ENCODE measurements around the gene MDC1. TPM values are rescaled to one million over a fixed set of nuclear protein-coding genes. Genes with fewer than 3 reads are reported as not detected.

The MDC1 gene
- polyA plus RNA-seq, 1 of the 3 experiments (the other 2 are of a cell fraction): 10.4 TPM

- no peak for TF ChIP-seq IRF3 (IDR thresholded peaks at IDR 0.05; ENCODE audit: low read depth, low read length)
- TF ChIP-seq GABPA (IDR thresholded peaks at IDR 0.05; ENCODE audit: low read depth): peak; percentile 79
- TF ChIP-seq FOXJ3 (CRISPR knock-in tag; IDR thresholded peaks at IDR 0.05): no peak
- peak; percentile 66 for TF ChIP-seq RAD21 (IDR thresholded peaks at IDR 0.05; ENCODE audit: low read length)
- no peak for TF ChIP-seq GATA2 (CRISPR knock-in tag; IDR thresholded peaks at IDR 0.05)
- no peak for TF ChIP-seq TEAD4 (IDR thresholded peaks at IDR 0.05; ENCODE audit: borderline replicate concordance, insufficient read depth)
- TF ChIP-seq RFX5 (IDR thresholded peaks at IDR 0.05; ENCODE audit: low read length): peak; percentile 76; the same call in 1 of the 2 replicates
- TF ChIP-seq USF1 (IDR thresholded peaks at IDR 0.05; ENCODE audit: borderline replicate concordance, low read depth): no peak
- TF ChIP-seq TCF12 (IDR thresholded peaks at IDR 0.05): peak; percentile 27; the same call in 1 of the 2 replicates
- peak; percentile 78; the same call in 1 of the 2 replicates for TF ChIP-seq YY1 (IDR thresholded peaks at IDR 0.05; ENCODE audit: low read depth)
- peak; percentile 31 to 34; a peak in 2 of 4 replicates for TF ChIP-seq EP300 (IDR thresholded peaks at IDR 0.05; ENCODE audit: borderline replicate concordance in 1 of 2, low read depth in 1 of 2, low read length in 1 of 2)
- peak; percentile 90 for TF ChIP-seq ELF1 (IDR thresholded peaks at IDR 0.05)
These were observed 44.4 kb downstream of the MDC1 start, which contains the start of gene DHX16 (continued) for GRCh38 chr6:30672445-30673253.

GRCh38 chr6:30670760-30671527 is 46.1 kb downstream of the MDC1 start:
- ChIA-PET POLR2A (no interaction called here), CTCF (interaction anchor here (1.1 to 29.8 kb wide), 5 partner anchors 11 to 73 kb away, joined by 3 to 838 read pairs (median 3); partner anchors contain the start of genes FLOT1, MDC1 and TUBB)
- 87% methylated on average over 27 of the region's 27 CpGs for WGBS (ENCODE audit: low lambda C conversion rate)
- Histone ChIP-seq H3K9me3 (no peaks in the 10 kb centered on the region), H3K27ac (ENCODE audit: low read depth in 2 of 2, low read length in 1 of 2) (no peak overlapping the region), H3K4me3 (ENCODE audit: low read depth in 2 of 2, low read length in 1 of 2) (no peak overlapping the region), H3K36me3 (replicated peaks in 1 of 2; ENCODE audit: control insufficient read depth in 1 of 2, insufficient read depth in 2 of 2, low read length in 1 of 2) (peaks cover 33 to 37% of the 10 kb centered on the region in 2 experiments), H3K9ac (peak overlapping the region; percentile 84; the same call in 1 of the 2 replicates), H3K4me1 (ENCODE audit: control insufficient read depth in 1 of 2, insufficient read depth in 2 of 2, low read depth in 1 of 2, low read length in 1 of 2) (peaks cover 0 to 5% of the 10 kb centered on the region in 2 experiments; a peak in 3 of 4 replicates), H2AFZ (ENCODE audit: low read depth) (no peak overlapping the region), H3K79me2 (ENCODE audit: insufficient read depth) (peaks cover 36% of the 10 kb centered on the region), H4K20me1 (ENCODE audit: insufficient read depth) (no peaks in the 10 kb centered on the region), H3K9me2 (no peaks in the 10 kb centered on the region), H3F3A (replicated peaks; ENCODE audit: insufficient read depth) (peaks cover 21% of the 10 kb centered on the region), H3K4me2 (peak overlapping the region; percentile 80), H3K27me3 (ENCODE audit: insufficient read depth) (no peaks in the 10 kb centered on the region)
- DNase-seq: peak; percentile 41
- TF ChIP-seq ELF1 (IDR thresholded peaks at IDR 0.05) (no peak), TCF12 (IDR thresholded peaks at IDR 0.05) (no peak), ZBTB33 (IDR thresholded peaks at IDR 0.05; ENCODE audit: borderline replicate concordance, low read depth) (no peak), CTCF (IDR thresholded peaks at IDR 0.05) (peak; percentile 35), REST (IDR thresholded peaks at IDR 0.05; ENCODE audit: low read depth, low read length) (no peak)

Measured in SK-N-SH (cell line).